A549 (cell line): ENCODE data around the gene CDC6. TPM values are rescaled to one million over a fixed set of nuclear protein-coding genes. Genes with fewer than 3 reads are reported as not detected.

Experiments
- ATAC-seq, 2 experiments: fragments of 200-7000 bp in 1 of 2; fragments of >200 bp in 1 of 2; cut with Nextera tagmentation in 1 of 2; cut with Tn5 transposase in 1 of 2; 3 replicates each; pipeline versions ENCODE4 v1.8.0 to v1.9.1; 2018 to 2020; ENCODE audit warnings: mild to moderate bottlenecking in 1 of 2, moderate library complexity in 1 of 2
- CTCF ChIA-PET: fragments of 300-600 bp; sonication (Branson Sonifier 250); formaldehyde crosslinking; extraction: SDS; loops from one replicate; lab custom pipeline; 2021; ENCODE audit warnings: antibody characterized with exemption, inconsistent platforms; lab: Yijun Ruan, JAX
- POLR2A ChIA-PET: fragments of 350-600 bp; formaldehyde crosslinking; extraction: SDS; loops from one replicate; lab custom pipeline; 2021; ENCODE audit warnings: antibody characterized with exemption, inconsistent platforms; lab: Yijun Ruan, JAX
- DNase-seq, 2 experiments: peaks; one replicate each; pipeline versions ENCODE4 v3.0.0 to v3.0.0-alpha.2; 2011 to 2016; ENCODE audit warnings: low read depth in 1 of 2, low spot score in 1 of 2
- FAIRE-seq: peaks from 2 replicates; lab custom pipeline; 2011; peaks lifted over from hg19 to GRCh38; lab: Jason Lieb, UNC
- H3K27ac ChIP-seq, 2 experiments: fragments of >200 bp; sonication (Bioruptor Twin); formaldehyde crosslinking; 3 replicates each; pipeline ENCODE4 v1.5.1; 2016 to 2017
- H3K4me1 ChIP-seq: fragments of >200 bp; sonication (Bioruptor Twin); formaldehyde crosslinking; 3 replicates; pipeline ENCODE4 v1.6.1; 2016
- H3K4me2 ChIP-seq: fragments of >200 bp; sonication (Bioruptor Twin); formaldehyde crosslinking; 3 replicates; pipeline ENCODE4 v1.6.1; 2016
- H3K4me3 ChIP-seq: fragments of >200 bp; sonication (Bioruptor Twin); formaldehyde crosslinking; 3 replicates; pipeline ENCODE4 v1.5.1; 2016
- H3K9me3 ChIP-seq: fragments of >200 bp; sonication (Bioruptor Twin); formaldehyde crosslinking; 3 replicates; pipeline ENCODE4 v1.6.1; 2016
- CBX2 ChIP-seq: fragments of 200-600 bp; sonication (generic); IDR thresholded peaks from 2 replicates; pipeline ENCODE4 v1.6.1; 2016; ENCODE audit warnings: low read depth, mild to moderate bottlenecking, borderline replicate concordance
- CTCF ChIP-seq: fragments of >200 bp; sonication (Bioruptor Twin); formaldehyde crosslinking; IDR thresholded peaks from 3 replicates; pipeline ENCODE4 v1.5.1; 2016
- E2F6 ChIP-seq: IDR thresholded peaks from 2 replicates; pipeline ENCODE4 v1.6.1; 2012; ENCODE audit warnings: low read depth, borderline replicate concordance
- EHMT2 ChIP-seq: fragments of 200-600 bp; sonication (generic); IDR thresholded peaks from 2 replicates; pipeline ENCODE4 v1.6.1; 2016; ENCODE audit warnings: antibody characterized with exemption, low read depth, mild to moderate bottlenecking, moderate library complexity
- ELK1 ChIP-seq: fragments of 150-350 bp; IDR thresholded peaks from 2 replicates; pipeline ENCODE4 v1.6.1; 2014; ENCODE audit warnings: low read depth, mild to moderate bottlenecking, low read length
- FOSL2 ChIP-seq, 2 experiments: fragments of 450-650 bp in 1 of 2; fragments of >200 bp in 1 of 2; sonication (Bioruptor Twin) in 1 of 2; formaldehyde crosslinking; IDR thresholded peaks; 2 replicates each; pipeline versions ENCODE4 v1.5.0 to v1.6.1; 2016 to 2020; ENCODE audit warnings: mild to moderate bottlenecking in 1 of 2, moderate library complexity in 1 of 2
- FOXS1 ChIP-seq: fragments of 250-450 bp; sonication (Bioruptor Pico); IDR thresholded peaks from 2 replicates; pipeline ENCODE4 v1.5.0; 2020; ENCODE audit warnings: mild to moderate bottlenecking, moderate library complexity
- HES2 ChIP-seq: fragments of >200 bp; sonication (Bioruptor Twin); formaldehyde crosslinking; IDR thresholded peaks from 2 replicates; pipeline ENCODE4 v1.6.1; 2016
- MAFK ChIP-seq: fragments of 450-650 bp; IDR thresholded peaks from 2 replicates; pipeline ENCODE4 v1.6.1; 2014; ENCODE audit not compliant: partially characterized antibody
- NPAS2 ChIP-seq: fragments of 250-450 bp; sonication (Bioruptor Pico); IDR thresholded peaks from 2 replicates; pipeline ENCODE4 v1.8.0; 2022; ENCODE audit warnings: mild to moderate bottlenecking, moderate library complexity, borderline replicate concordance
- PHF8 ChIP-seq: fragments of 200-600 bp; sonication (generic); IDR thresholded peaks from 2 replicates; pipeline ENCODE4 v1.6.1; 2016; ENCODE audit warnings: low read depth, mild to moderate bottlenecking, antibody characterized with exemption, moderate library complexity, borderline replicate concordance
- RARB ChIP-seq: fragments of 250-450 bp; sonication (Bioruptor Pico); IDR thresholded peaks from 2 replicates; pipeline ENCODE4 v1.8.0; 2021; ENCODE audit warnings: mild to moderate bottlenecking, moderate library complexity
- RCOR1 ChIP-seq: fragments of 150-350 bp; IDR thresholded peaks from 2 replicates; pipeline ENCODE4 v1.6.1; 2014; ENCODE audit warnings: antibody characterized with exemption, low read length, low read depth
- RNF2 ChIP-seq: fragments of 200-600 bp; sonication (generic); IDR thresholded peaks from 2 replicates; pipeline ENCODE4 v1.6.1; 2016; ENCODE audit warnings: low read depth, mild to moderate bottlenecking, antibody characterized with exemption, moderate library complexity, borderline replicate concordance
- TP53 ChIP-seq: fragments of 250-450 bp; sonication (Bioruptor Pico); IDR thresholded peaks from 2 replicates; pipeline ENCODE4 v1.5.0; 2021; ENCODE audit warnings: mild to moderate bottlenecking, moderate library complexity
- WGBS: methylation state at CpG from one replicate; pipeline ENCODE4 v1.1.6; 2017; ENCODE audit errors: missing lambda C conversion rate; 5-methylcytosine and 5-hydroxymethylcytosine counted together
- polyA plus RNA-seq, 4 experiments: library from polyadenylated mRNA; depleted of rRNA in 3 of 4; stranded (reverse); fragments of >200 nt; fragmentation: RNase III in 1 of 4; extraction: RNeasy Plus Mini Kit Qiagen cat#74134 plus additional on column Dnase treatment in 1 of 4; gene quantifications; 2 replicates in 3 of 4; 3 replicates in 1 of 4; pipeline ENCODE4 v1.2.3, GENCODE V29; 2011 to 2017

CDC6 gene
- polyA plus RNA-seq, 2 of the 4 experiments (the other 2 are of a cell fraction) = 67.0 to 79.5 TPM

GRCh38 chr17:40243761-40244160 lies 43.9 kb upstream of the CDC6 start (continued):
- TF ChIP-seq MAFK (no peak), HES2 (no peak), PHF8 (no peak)
- TF ChIP-seq, all 56 proteins: peak for 0

GRCh38 chr17:40244255-40244654 lies 43.4 kb upstream of the CDC6 start:
- FAIRE-seq = no peak
- Histone ChIP-seq H3K9me3 (no peaks in the 10 kb centered on the region), H3K4me2 (no peak overlapping the region), H3K27ac (no peak overlapping the region), H3K4me3 (no peak overlapping the region), H3K4me1 (no peaks in the 10 kb centered on the region)
- CTCF ChIA-PET = interaction anchor here (1.0 to 4.7 kb wide), 6 partner anchors 16 to 112 kb away, joined by 3 to 24 read pairs (median 5); no protein-coding TSS in a partner anchor
- TF ChIP-seq NPAS2 (CRISPR knock-in tag) (no peak), FOXS1 (CRISPR knock-in tag) (no peak), RCOR1 (no peak), CBX2 (no peak), RARB (CRISPR knock-in tag) (no peak), FOSL2 (IDR thresholded peaks at IDR 0.05) (no peak), FOSL2 (CRISPR knock-in tag; IDR thresholded peaks at IDR 0.05) (no peak), MAFK (no peak), TP53 (no peak), CTCF (no peak)
- POLR2A ChIA-PET = no interaction called here
- no peak for ATAC-seq
- 88% methylated on average over 4 of the region's 4 CpGs for WGBS
- DNase-seq = no peak

GRCh38 chr17:40247926-40248495 lies 39.7 kb upstream of the CDC6 start:
- Histone ChIP-seq H3K4me1 (peaks cover 13% of the 10 kb centered on the region), H3K9me3 (no peaks in the 10 kb centered on the region), H3K4me3 (no peak overlapping the region), H3K4me2 (no peak overlapping the region), H3K27ac (no peak overlapping the region)
- no peak for FAIRE-seq
- TF ChIP-seq E2F6 = no peak
- no peak for TF ChIP-seq EHMT2
- no peak for TF ChIP-seq RNF2
- CTCF ChIA-PET = interaction anchor here (0.6 kb wide), 1 partner anchor 101 kb away, joined by 3 read pairs; no protein-coding TSS in a partner anchor
- DNase-seq = no peak
- WGBS = 96% methylated on average over 7 of the region's 7 CpGs
- ATAC-seq = no peak
- POLR2A ChIA-PET = interaction anchor here (0.6 kb wide), 1 partner anchor 15 kb away, joined by 4 read pairs; no protein-coding TSS in a partner anchor

- ATAC-seq = no peak
- no peak for DNase-seq
- ChIA-PET POLR2A (interaction anchor here (0.6 kb wide), 1 partner anchor 16 kb away, joined by 4 read pairs; no protein-coding TSS in a partner anchor), CTCF (no interaction called here)
- Histone ChIP-seq H3K4me3 (no peak overlapping the region), H3K4me2 (no peak overlapping the region), H3K9me3 (no peaks in the 10 kb centered on the region), H3K27ac (no peak overlapping the region), H3K4me1 (peaks cover 13% of the 10 kb centered on the region)
- 87% methylated on average over 1 of the region's 1 CpG for WGBS
- no peak for TF ChIP-seq PHF8
- no peak for TF ChIP-seq ELK1
- no peak for TF ChIP-seq HES2
- no peak for FAIRE-seq
These were observed 39.2 kb upstream of the CDC6 start for GRCh38 chr17:40248507-40248906.
